HepG2 (cell line): Measurements from ENCODE around the gene SNRNP200. TPM values are rescaled to one million over a fixed set of nuclear protein-coding genes. Genes with fewer than 3 reads are reported as not detected.

Source experiments
- ATAC-seq: fragments of 200-7000 bp; cut with Tn5 transposase; 3 replicates; pipeline ENCODE4 v1.9.1; 2020; ENCODE audit warnings: mild to moderate bottlenecking, moderate library complexity
- BruUV-seq: library from RNA; stranded (reverse); fragments of 400-500 nt; replicated peaks from 2 replicates; lab custom pipeline; 2021; lab: Mats Ljungman, UMichigan
- CTCF ChIA-PET: fragments of 300-600 bp; formaldehyde crosslinking; extraction: SDS; loops from one replicate; lab custom pipeline; 2021; ENCODE audit warnings: low total read pairs, inconsistent platforms, low intra/inter-chr PET ratio; lab: Yijun Ruan, JAX
- POLR2A ChIA-PET: fragments of 350-600 bp; sonication (Branson Sonifier 250); formaldehyde crosslinking; loops from one replicate; lab custom pipeline; 2020; ENCODE audit warnings: antibody characterized with exemption, inconsistent platforms; lab: Yijun Ruan, JAX
- DNase-seq: peaks from one replicate; pipeline ENCODE4 v3.0.0-alpha.2; 2015; ENCODE audit warnings: low spot score
- FAIRE-seq: peaks from 3 replicates; lab custom pipeline; 2011; peaks lifted over from hg19 to GRCh38; lab: Jason Lieb, UNC
- H2AFZ ChIP-seq: one replicate; pipeline ENCODE4 v1.6.1; 2011; ENCODE audit warnings: low read length, inconsistent platforms
- H3K27ac ChIP-seq: fragments of 300-600 bp; 3 replicates; pipeline ENCODE4 v1.8.0; 2011; ENCODE audit warnings: mixed run types, mild to moderate bottlenecking, mixed read lengths, low read length, inconsistent platforms; ENCODE audit not compliant: insufficient read depth; ENCODE audit errors: extremely low read length
- H3K27me3 ChIP-seq, 2 experiments: fragments of 200-600 bp in 1 of 2; 2 replicates in 1 of 2; 3 replicates in 1 of 2; pipeline versions ENCODE4 v1.6.0 to v1.8.0; 2011; ENCODE audit warnings: low read length in 2 of 2, mild to moderate bottlenecking in 2 of 2, moderate library complexity in 2 of 2, inconsistent platforms in 1 of 2; ENCODE audit not compliant: insufficient read depth in 2 of 2, control insufficient read depth in 1 of 2
- H3K36me3 ChIP-seq, 2 experiments: fragments of 200-600 bp in 1 of 2; replicated peaks in 1 of 2; 2 replicates in 1 of 2; 3 replicates in 1 of 2; pipeline versions ENCODE4 v1.5.1 to v1.8.0; 2011; ENCODE audit warnings: low read length in 2 of 2, inconsistent platforms in 1 of 2; ENCODE audit not compliant: insufficient read depth in 2 of 2, control insufficient read depth in 1 of 2
- H3K4me1 ChIP-seq: 2 replicates; pipeline ENCODE4 v1.5.1; 2012; ENCODE audit warnings: low read length, inconsistent platforms; ENCODE audit not compliant: insufficient read depth
- H3K4me2 ChIP-seq: 2 replicates; pipeline ENCODE4 v1.6.0; 2011; ENCODE audit warnings: low read depth, low read length, inconsistent platforms
- H3K4me3 ChIP-seq, 3 experiments: fragments of 200-600 bp in 1 of 3; sonication (generic), shearing (Covaris generic) in 1 of 3; replicated peaks in 1 of 3; 2 replicates each; pipeline ENCODE4 v1.5.1; 2011 to 2016; ENCODE audit warnings: low read length in 3 of 3, inconsistent platforms in 2 of 3, low read depth in 2 of 3, mild to moderate bottlenecking in 2 of 3, control low read depth in 1 of 3, mixed read lengths in 1 of 3; ENCODE audit not compliant: insufficient read depth in 1 of 3
- H3K79me2 ChIP-seq: one replicate; pipeline ENCODE4 v1.6.1; 2011; ENCODE audit warnings: low read length, inconsistent platforms; ENCODE audit not compliant: insufficient read depth
- H3K9ac ChIP-seq: 2 replicates; pipeline ENCODE4 v1.6.0; 2011; ENCODE audit warnings: mild to moderate bottlenecking, low read depth, low read length, inconsistent platforms; ENCODE audit not compliant: insufficient read depth
- H3K9me3 ChIP-seq: 2 replicates; pipeline ENCODE4 v1.5.1; 2012; ENCODE audit warnings: mild to moderate bottlenecking, low read length
- H4K20me1 ChIP-seq: 2 replicates; pipeline ENCODE4 v1.6.0; 2011; ENCODE audit warnings: inconsistent platforms, mild to moderate bottlenecking, low read length, moderate library complexity; ENCODE audit not compliant: insufficient read depth
- ATF6 ChIP-seq: sonication (generic); formaldehyde crosslinking; conservative IDR thresholded peaks from 2 replicates; pipeline ENCODE4 v1.4.0; 2020; ENCODE audit warnings: missing genetic modification reagents
- BORCS8-MEF2B ChIP-seq: sonication (generic); formaldehyde crosslinking; IDR thresholded peaks from 2 replicates; pipeline ENCODE4 v1.8.0; 2022; ENCODE audit warnings: mild to moderate bottlenecking, missing genetic modification reagents
- FLYWCH1 ChIP-seq: sonication (generic); formaldehyde crosslinking; IDR thresholded peaks from 2 replicates; pipeline ENCODE4 v1.8.1; 2023; ENCODE audit warnings: mild to moderate bottlenecking, missing genetic modification reagents
- MZF1 ChIP-seq: sonication (generic); formaldehyde crosslinking; IDR thresholded peaks from 2 replicates; pipeline ENCODE4 v1.8.1; 2023; ENCODE audit warnings: mild to moderate bottlenecking, missing genetic modification reagents, borderline replicate concordance
- NRL ChIP-seq: sonication (generic); formaldehyde crosslinking; IDR thresholded peaks from 2 replicates; pipeline ENCODE4 v1.5.0; 2020; ENCODE audit warnings: missing genetic modification reagents, mild to moderate bottlenecking, moderate library complexity, borderline replicate concordance
- PAWR ChIP-seq: sonication (generic); formaldehyde crosslinking; IDR thresholded peaks from 2 replicates; pipeline ENCODE4 v1.4.0; 2020; ENCODE audit warnings: missing genetic modification reagents, mild to moderate bottlenecking, borderline replicate concordance
- PHB2 ChIP-seq: fragments of 450-650 bp; IDR thresholded peaks from 2 replicates; pipeline ENCODE4 v1.6.1; 2018; ENCODE audit not compliant: partially characterized antibody
- PRPF4 ChIP-seq: fragments of 200-400 bp; formaldehyde crosslinking; IDR thresholded peaks from 2 replicates; pipeline ENCODE4 v1.6.1; 2016; ENCODE audit warnings: low read length, low read depth; ENCODE audit not compliant: poor library complexity, severe bottlenecking
- SIX1 ChIP-seq: sonication (generic); formaldehyde crosslinking; IDR thresholded peaks from 2 replicates; pipeline ENCODE4 v1.4.0; 2020; ENCODE audit warnings: missing genetic modification reagents, borderline replicate concordance
- TBL1XR1 ChIP-seq: fragments of 150-350 bp; IDR thresholded peaks from 2 replicates; pipeline ENCODE4 v1.6.1; 2014; ENCODE audit warnings: borderline replicate concordance, low read length; ENCODE audit not compliant: partially characterized antibody
- TBP ChIP-seq: sonication (generic); formaldehyde crosslinking; IDR thresholded peaks from 2 replicates; pipeline ENCODE4 v1.5.0; 2020; ENCODE audit warnings: missing genetic modification reagents
- ZNF670 ChIP-seq: sonication (generic); formaldehyde crosslinking; IDR thresholded peaks from 2 replicates; pipeline ENCODE4 v1.8.0; 2022; ENCODE audit warnings: mild to moderate bottlenecking, missing genetic modification reagents, borderline replicate concordance
- ZNF790 ChIP-seq: sonication (generic); formaldehyde crosslinking; IDR thresholded peaks from 2 replicates; pipeline ENCODE4 v1.8.0; 2022; ENCODE audit warnings: missing genetic modification reagents, mild to moderate bottlenecking, borderline replicate concordance
- ZSCAN30 ChIP-seq: sonication (generic); formaldehyde crosslinking; IDR thresholded peaks from 2 replicates; pipeline ENCODE4 v1.5.0; 2020; ENCODE audit warnings: mild to moderate bottlenecking, missing genetic modification reagents
- WGBS: methylation state at CpG from one replicate; pipeline ENCODE4 v1.1.6; 2017; ENCODE audit warnings: low lambda C conversion rate; 5-methylcytosine and 5-hydroxymethylcytosine counted together
- in situ Hi-C: cut with HindIII; loops from 2 replicates; pipeline ENCODE4 v1.10.0; 2017; ENCODE audit warnings: low pct_unique_long_range_greater_than_20kb; ENCODE audit not compliant: extremely low pct_ligation_motif_present
- intact Hi-C: fragments of 100-400 bp; cut with micrococcal nuclease; formaldehyde crosslinking; loops from one replicate; pipeline ENCODE4 v1.10.0; 2022; ENCODE audit not compliant: unreplicated experiment
- polyA plus RNA-seq, 8 experiments: library from polyadenylated mRNA; depleted of rRNA in 3 of 8; stranded (reverse) in 7 of 8; unstranded in 1 of 8; fragments of >200 nt; fragmentation: Illumina TruSeq in 4 of 8; extraction: Trizol in 4 of 8; gene quantifications; 2 replicates each; pipeline versions ENCODE4 v1.2.1 to v1.2.3, GENCODE V29; 2011 to 2016; ENCODE audit warnings: low read depth in 4 of 8, missing spikeins in 1 of 8, mixed read lengths in 1 of 8; ENCODE audit not compliant: insufficient read depth in 1 of 8
- total RNA-seq, 5 experiments: library from RNA; depleted of rRNA; stranded (reverse); fragments of >200 nt; fragmentation: Illumina TruSeq; extraction: Trizol; gene quantifications; 2 replicates each; pipeline ENCODE4 v1.2.3, GENCODE V29; 2016; ENCODE audit warnings: low read depth in 1 of 5
- TF ChIP-seq, protein P1 (sequence below): sonication (generic); formaldehyde crosslinking; IDR thresholded peaks from 2 replicates; pipeline ENCODE4 v1.4.0; 2020; ENCODE audit warnings: low read depth, mild to moderate bottlenecking, missing genetic modification reagents
- TF ChIP-seq, protein P2 (sequence below): sonication (generic); formaldehyde crosslinking; IDR thresholded peaks from 2 replicates; pipeline ENCODE4 v1.4.0; 2020; ENCODE audit warnings: missing genetic modification reagents

SNRNP200 gene
- total and polyA plus RNA-seq, 2 of the 13 experiments (the other 11 are each of a cell fraction or from before 2014, with no cell fraction given), result 99.0 to 232 TPM

- peak; percentile 90 for ATAC-seq
- intact Hi-C loops (loop anchor here (1.0 to 2.0 kb wide), 3 partner anchors 13 to 243 kb away; partner anchors contain the start of gene SNRNP200), in situ Hi-C loops (no loop called here)
- Histone ChIP-seq H3K27me3 (no peaks in the 10 kb centered on the region; a peak in 1 of 5 replicates), H3K4me2 (peak within 1 kb of the TSS; percentile 88), H2AFZ (no peak within 1 kb of the TSS), H3K9ac (peak within 1 kb of the TSS; percentile 86), H3K4me1 (peaks cover 47% of the 10 kb centered on the region), H4K20me1 (peaks cover 6% of the 10 kb centered on the region), H3K79me2 (peaks cover 55% of the 10 kb centered on the region), H3K4me3 (peak within 1 kb of the TSS; percentile 95 to 97 (median 96)), H3K27ac (peak within 1 kb of the TSS; percentile 83), H3K9me3 (no peaks in the 10 kb centered on the region), H3K36me3 (peaks cover 18 to 39% of the 10 kb centered on the region in 2 experiments)
- ChIA-PET POLR2A (interaction anchor here (0.5 to 3.6 kb wide), 14 partner anchors 8 to 597 kb away, joined by 3 to 46 read pairs (median 5); partner anchors contain the start of genes NCAPH, SNRNP200 and STARD7), CTCF (interaction anchor here (1.5 to 2.8 kb wide), 2 partner anchors 13 kb away, joined by 16 to 19 read pairs; no protein-coding TSS in a partner anchor)
- WGBS, result under 1% methylated on average over 67 of the region's 81 CpGs
- no TSS peak for BruUV-seq
- peak; percentile 55 for FAIRE-seq
- peak; percentile 98 for DNase-seq
- TF ChIP-seq ATF6 (CRISPR knock-in tag), result no peak
- TF ChIP-seq NRL (CRISPR knock-in tag), result peak; percentile 92
- peak; percentile 81 for TF ChIP-seq ZNF670 (CRISPR knock-in tag)
- no peak for TF ChIP-seq PRPF4
- no peak for TF ChIP-seq PHB2
- TF ChIP-seq PAWR (CRISPR knock-in tag), result no peak
- peak; percentile 81; the same call in 1 of the 2 replicates for TF ChIP-seq BORCS8-MEF2B
- TF ChIP-seq, protein P1, sequence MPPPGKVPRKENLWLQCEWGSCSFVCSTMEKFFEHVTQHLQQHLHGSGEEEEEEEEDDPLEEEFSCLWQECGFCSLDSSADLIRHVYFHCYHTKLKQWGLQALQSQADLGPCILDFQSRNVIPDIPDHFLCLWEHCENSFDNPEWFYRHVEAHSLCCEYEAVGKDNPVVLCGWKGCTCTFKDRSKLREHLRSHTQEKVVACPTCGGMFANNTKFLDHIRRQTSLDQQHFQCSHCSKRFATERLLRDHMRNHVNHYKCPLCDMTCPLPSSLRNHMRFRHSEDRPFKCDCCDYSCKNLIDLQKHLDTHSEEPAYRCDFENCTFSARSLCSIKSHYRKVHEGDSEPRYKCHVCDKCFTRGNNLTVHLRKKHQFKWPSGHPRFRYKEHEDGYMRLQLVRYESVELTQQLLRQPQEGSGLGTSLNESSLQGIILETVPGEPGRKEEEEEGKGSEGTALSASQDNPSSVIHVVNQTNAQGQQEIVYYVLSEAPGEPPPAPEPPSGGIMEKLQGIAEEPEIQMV (CRISPR knock-in tag), result peak; percentile 84
- TF ChIP-seq ZSCAN30 (CRISPR knock-in tag), result no peak
- TF ChIP-seq TBP (CRISPR knock-in tag), result 0 out of 2 replicates have a peak, but pooled peaks have one; percentile 88
- TF ChIP-seq, protein P2, sequence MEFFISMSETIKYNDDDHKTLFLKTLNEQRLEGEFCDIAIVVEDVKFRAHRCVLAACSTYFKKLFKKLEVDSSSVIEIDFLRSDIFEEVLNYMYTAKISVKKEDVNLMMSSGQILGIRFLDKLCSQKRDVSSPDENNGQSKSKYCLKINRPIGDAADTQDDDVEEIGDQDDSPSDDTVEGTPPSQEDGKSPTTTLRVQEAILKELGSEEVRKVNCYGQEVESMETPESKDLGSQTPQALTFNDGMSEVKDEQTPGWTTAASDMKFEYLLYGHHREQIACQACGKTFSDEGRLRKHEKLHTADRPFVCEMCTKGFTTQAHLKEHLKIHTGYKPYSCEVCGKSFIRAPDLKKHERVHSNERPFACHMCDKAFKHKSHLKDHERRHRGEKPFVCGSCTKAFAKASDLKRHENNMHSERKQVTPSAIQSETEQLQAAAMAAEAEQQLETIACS (CRISPR knock-in tag), result peak; percentile 99
- TF ChIP-seq FLYWCH1 (CRISPR knock-in tag), result no peak
- TF ChIP-seq SIX1 (CRISPR knock-in tag), result peak; percentile 35; the same call in 1 of the 2 replicates
- no peak for TF ChIP-seq TBL1XR1
- TF ChIP-seq ZNF790 (CRISPR knock-in tag), result peak; percentile 87
- TF ChIP-seq MZF1, result peak; percentile 92
These were observed 39.3 kb downstream of the SNRNP200 start, which contains the start of the genes CIAO1 and TMEM127 for GRCh38 chr2:96265840-96266679. Gene CIAO1 (plus strand): TSS chr2:96266225. CDS start chr2:96266351, 126 bp downstream. Gene TMEM127 (minus strand): TSS chr2:96265997. CDS start chr2:96265381, 616 bp downstream.
